Suprapubic skin (tissue), 4 donors: Measurements from ENCODE around the gene SP9.

Experiments used
- CTCF ChIP-seq, 2 donors: fragments of 200-600 bp in 1 of 2; fragments of 450-650 bp in 1 of 2; sonication (generic) in 1 of 2; IDR thresholded peaks; one replicate each; pipeline ENCODE4 v1.5.1; 2016 to 2019; ENCODE audit warnings: antibody characterized with exemption in 2 of 2, mild to moderate bottlenecking in 1 of 2, moderate library complexity in 1 of 2
- EP300 ChIP-seq: sonication (generic); formaldehyde crosslinking; IDR thresholded peaks from one replicate; pipeline ENCODE4 v1.6.1; 2017; ENCODE audit warnings: antibody characterized with exemption
- POLR2A ChIP-seq, 2 donors: fragments of 450-650 bp; IDR thresholded peaks; one replicate each; pipeline ENCODE4 v1.6.1; 2017; ENCODE audit warnings: antibody characterized with exemption in 2 of 2, mild to moderate bottlenecking in 2 of 2, moderate library complexity in 2 of 2
- POLR2AphosphoS5 ChIP-seq, 3 donors: sonication (generic); formaldehyde crosslinking; IDR thresholded peaks; one replicate each; pipeline ENCODE4 v1.6.1; 2017; ENCODE audit warnings: antibody characterized with exemption in 3 of 3

DNA sequence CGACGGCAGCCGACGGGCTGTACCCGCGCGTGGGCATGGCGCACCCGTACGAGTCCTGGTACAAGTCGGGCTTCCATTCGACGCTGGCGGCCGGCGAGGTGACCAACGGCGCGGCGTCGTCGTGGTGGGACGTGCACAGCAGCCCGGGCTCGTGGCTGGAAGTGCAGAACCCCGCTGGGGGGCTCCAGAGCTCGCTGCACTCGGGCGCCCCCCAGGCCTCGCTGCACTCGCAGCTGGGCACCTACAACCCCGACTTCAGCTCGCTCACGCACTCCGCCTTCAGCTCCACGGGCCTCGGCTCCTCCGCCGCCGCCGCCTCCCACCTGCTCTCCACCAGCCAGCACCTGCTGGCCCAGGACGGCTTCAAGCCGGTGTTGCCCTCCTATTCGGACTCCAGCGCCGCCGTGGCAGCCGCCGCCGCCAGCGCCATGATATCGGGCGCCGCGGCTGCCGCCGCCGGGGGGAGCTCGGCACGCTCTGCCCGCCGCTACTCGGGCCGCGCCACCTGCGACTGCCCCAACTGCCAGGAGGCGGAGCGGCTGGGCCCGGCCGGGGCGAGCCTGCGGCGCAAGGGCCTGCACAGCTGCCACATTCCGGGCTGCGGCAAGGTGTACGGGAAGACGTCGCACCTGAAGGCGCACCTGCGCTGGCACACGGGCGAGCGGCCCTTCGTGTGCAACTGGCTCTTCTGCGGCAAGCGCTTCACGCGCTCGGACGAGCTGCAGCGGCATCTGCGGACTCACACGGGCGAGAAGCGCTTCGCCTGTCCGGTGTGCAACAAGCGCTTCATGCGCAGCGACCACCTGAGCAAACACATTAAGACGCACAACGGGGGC lies 2.0 kb downstream of the SP9 start:
- TF ChIP-seq CTCF (IDR thresholded peaks at IDR 0.05) = no peak
- no peak for TF ChIP-seq POLR2A (IDR thresholded peaks at IDR 0.05)
- no peak for TF ChIP-seq EP300
- no peak for TF ChIP-seq POLR2AphosphoS5 (IDR thresholded peaks at IDR 0.05)
